ENCODE data around the gene SMCO1. TPM values are rescaled to one million over a fixed set of nuclear protein-coding genes. Genes with fewer than 3 reads are reported as not detected.

The SMCO1 gene
- total and polyA plus RNA-seq, 2 of the 4 experiments (the other 2 are of a cell fraction) = not detected

- in situ Hi-C loops (cut with MboI; ENCODE audit: low sequenced_read_pairs) = no loop called here
- Histone ChIP-seq H3K14ac (replicated peaks; ENCODE audit: low read depth, low read length) (no peak overlapping the region), H3K27ac (ENCODE audit: insufficient read depth, low read length) (no peak overlapping the region), H2AFZ (replicated peaks; ENCODE audit: low read length, poor library complexity) (no peak overlapping the region), H2BK5ac (ENCODE audit: low read depth, low read length, poor library complexity, severe bottlenecking) (no peak overlapping the region), H3K4me1 (ENCODE audit: control insufficient read depth, insufficient read depth, low read length) (0 out of 2 replicates have a peak, but pooled peaks cover 2% of the 10 kb centered on the region), H3K36me3 (ENCODE audit: control insufficient read depth, insufficient read depth, low read length) (no peaks in the 10 kb centered on the region), H3K4me3 (ENCODE audit: insufficient read depth, low read depth, low read length) (no peak overlapping the region), H4K20me1 (ENCODE audit: insufficient read depth, low read length) (no peaks in the 10 kb centered on the region), H2BK20ac (ENCODE audit: low read depth, low read length) (no peak overlapping the region), H2BK15ac (ENCODE audit: low read depth, low read length) (no peak overlapping the region), H3K9me1 (ENCODE audit: insufficient read depth, low read length) (peaks cover 6% of the 10 kb centered on the region; the same call in 1 of the 2 replicates), H3K79me1 (ENCODE audit: low read depth in 1 of 2, low read length in 2 of 2) (no peaks in the 10 kb centered on the region), H2AK9ac (replicated peaks; ENCODE audit: low read depth, low read length, poor library complexity) (no peak overlapping the region), H3K56ac (ENCODE audit: extremely low read depth, insufficient read depth, low read length) (no peak overlapping the region), H4K8ac (ENCODE audit: low read depth in 2 of 2, low read length in 2 of 2) (no peak overlapping the region), H2BK120ac (ENCODE audit: low read depth, low read length) (no peak overlapping the region), H4K5ac (ENCODE audit: low read depth, low read length) (no peak overlapping the region), H3K4me2 (ENCODE audit: low read depth, low read length) (no peak overlapping the region), H2AK5ac (ENCODE audit: low read depth, low read length) (no peak overlapping the region), H4K91ac (ENCODE audit: insufficient read depth, low read depth, low read length) (no peak overlapping the region), H3K4ac (ENCODE audit: low read depth, low read length) (no peak overlapping the region), H3K23ac (ENCODE audit: low read depth, low read length) (no peak overlapping the region), H3K9ac (ENCODE audit: low read depth, low read length) (no peak overlapping the region), H3K18ac (ENCODE audit: low read depth, low read length) (no peak overlapping the region), H3K27me3 (ENCODE audit: control insufficient read depth, insufficient read depth, low read length) (no peaks in the 10 kb centered on the region; the same call in 1 of the 2 replicates), H3K9me3 (ENCODE audit: control insufficient read depth, insufficient read depth, low read length) (peaks cover 4% of the 10 kb centered on the region; the same call in 1 of the 2 replicates)
- no peak for DNase-seq
- POLR2A ChIA-PET (ENCODE audit: unreplicated experiment) = no interaction called here
- intact Hi-C loops (cut with micrococcal nuclease) = no loop called here
- TF ChIP-seq MXI1 (IDR thresholded peaks at IDR 0.05; ENCODE audit: borderline replicate concordance, low read depth, low read length) (no peak), NFE2L2 (IDR thresholded peaks at IDR 0.05; ENCODE audit: low read depth, low read length) (no peak), ELK1 (IDR thresholded peaks at IDR 0.05; ENCODE audit: borderline replicate concordance, low read depth, low read length) (no peak), POLR2A (IDR thresholded peaks at IDR 0.05; ENCODE audit: low read depth, low read length) (no peak), CEBPB (IDR thresholded peaks at IDR 0.05; ENCODE audit: low read depth, low read length) (no peak)
- WGBS, 2 experiments (ENCODE audit: extremely low coverage in 2 of 2, insufficient read length in 1 of 2) = no CpG with 5 or more reads among the region's 4 CpGs
- CTCF ChIA-PET = no interaction called here
- ATAC-seq (ENCODE audit: low read depth) = no peak
- no TSS peak for BruUV-seq (replicated peaks)
- dilution Hi-C loops (cut with HindIII; ENCODE audit: low sequenced_read_pairs, unreplicated experiment) = no loop called here
Observed at GRCh38 chr3:196531418-196531817, 16.3 kb upstream of the SMCO1 start.
